Measurements from ENCODE around the gene CEP104. TPM values are rescaled to one million over a fixed set of nuclear protein-coding genes. Genes with fewer than 3 reads are reported as not detected.

Gene CEP104
- 10 to 100 TPM; 44.8 to 49.5 TPM for total RNA-seq
- polyA plus RNA-seq (ENCODE audit: insufficient read length in 6 of 6) = 10 to 100 TPM; 32.5 to 44.8 (median 34.4) TPM
- long read RNA-seq, donor 1, full-length matches to known transcripts = 4 of 4 reads
- long read RNA-seq, donor 1, partial matches to known transcripts = 0 of 4 reads
- long read RNA-seq, donor 1, other reads (novel, unspliced or antisense) = 0 of 4 reads
- long read RNA-seq, donor 2, partial matches to known transcripts = 0 of 1 reads
- long read RNA-seq, donor 2, other reads (novel, unspliced or antisense) = 0 of 1 reads
- long read RNA-seq, donor 3 = 0 reads
- long read RNA-seq, donor 4, partial matches to known transcripts = 6 of 8 reads
- long read RNA-seq, donor 4, other reads (novel, unspliced or antisense) = 2 of 8 reads
- long read RNA-seq, donor 5, full-length matches to known transcripts = 1 of 1 reads
- long read RNA-seq, donor 5, partial matches to known transcripts = 0 of 1 reads
- long read RNA-seq, donor 5, other reads (novel, unspliced or antisense) = 0 of 1 reads
- long read RNA-seq, donor 6 = 0 reads
- long read RNA-seq, donor 7, partial matches to known transcripts = 0 of 1 reads
- long read RNA-seq, donor 7, other reads (novel, unspliced or antisense) = 0 of 1 reads
- long read RNA-seq, donor 8, partial matches to known transcripts = 0 of 1 reads
- long read RNA-seq, donor 8, other reads (novel, unspliced or antisense) = 0 of 1 reads
- long read RNA-seq, donor 9 = 0 reads
- long read RNA-seq, donor 10, partial matches to known transcripts = 10 of 11 reads
- long read RNA-seq, donor 10, other reads (novel, unspliced or antisense) = 1 of 11 reads
- long read RNA-seq, donor 11 = 0 reads
- long read RNA-seq, donor 12, partial matches to known transcripts = 14 of 15 reads
- long read RNA-seq, donor 12, other reads (novel, unspliced or antisense) = 0 of 15 reads

GRCh38 chr1:3856923-3857790 lies at the start of gene CEP104, which contains the start of gene DFFB:
Gene CEP104 (minus strand): TSS chr1:3857211. CDS start chr1:3852407, 4,804 bp downstream.
Gene DFFB (plus strand): TSS chr1:3857476. CDS start chr1:3857604, 128 bp downstream.
- no peak for TF ChIP-seq CTCF (IDR thresholded peaks at IDR 0.05)
- Histone ChIP-seq H3K4me1 (peaks cover 17 to 31% of the 10 kb centered on the region in 2 donors), H3K36me3 (peaks cover 0 to under 1% of the 10 kb centered on the region in 2 donors), H3K9me3 (no peaks in the 10 kb centered on the region), H3K27me3 (no peaks in the 10 kb centered on the region), H3K4me3 (peak within 1 kb of the TSS; percentile 95), H3K27ac (peak within 1 kb of the TSS; percentile 63 to 89)
- intact Hi-C loops (cut with DNase I) = no loop called here
- ATAC-seq = peak; percentile 95
- DNase-seq = peak; percentile 90 to 97 (median 94)

- H3K9me3 ChIP-seq = no peaks in the 10 kb centered on the region
Measured at GRCh38 chr1:3906672-3907020, 49.6 kb upstream of the CEP104 start.

GRCh38 chr1:3905953-3906671 lies 49.1 kb upstream of the CEP104 start:
- intact Hi-C loops (cut with DNase I) = no loop called here
- Histone ChIP-seq H3K27me3 (peaks cover 0 to 25% of the 10 kb centered on the region in 2 donors), H3K36me3 (no peaks in the 10 kb centered on the region), H3K9me3 (no peaks in the 10 kb centered on the region), H3K27ac (no peak overlapping the region), H3K4me1 (peaks cover 0 to 2% of the 10 kb centered on the region in 2 donors), H3K4me3 (no peak overlapping the region)
- TF ChIP-seq CTCF (IDR thresholded peaks at IDR 0.05) = no peak
- ATAC-seq (no peak), DNase-seq (peak in 1 of 4 donors; percentile 28)

More at GRCh38 chr1:3906672-3907020, 49.6 kb upstream of the CEP104 start:
- no peak for ATAC-seq
- H3K4me1 ChIP-seq = no peaks in the 10 kb centered on the region
- no peak overlapping the region for H3K27ac ChIP-seq
- H3K36me3 ChIP-seq = no peaks in the 10 kb centered on the region
- no peak for TF ChIP-seq CTCF (IDR thresholded peaks at IDR 0.05)
- peak in 1 of 4 donors; percentile 20 for DNase-seq
- intact Hi-C loops (cut with DNase I) = no loop called here
- H3K27me3 ChIP-seq = peaks cover 0 to 31% of the 10 kb centered on the region in 2 donors
- no peak overlapping the region for H3K4me3 ChIP-seq

GRCh38 chr1:3905266-3905952 lies 48.4 kb upstream of the CEP104 start:
- H3K36me3 ChIP-seq = no peaks in the 10 kb centered on the region
- H3K27me3 ChIP-seq = peaks cover 0 to 18% of the 10 kb centered on the region in 2 donors
- DNase-seq = peak in 1 of 4 donors; percentile 27
- intact Hi-C loops (cut with DNase I) = no loop called here
- no peak for TF ChIP-seq CTCF (IDR thresholded peaks at IDR 0.05)
- H3K4me1 ChIP-seq = peaks cover 0 to 2% of the 10 kb centered on the region in 2 donors
- ATAC-seq = no peak
- H3K27ac ChIP-seq = no peak overlapping the region
- no peak overlapping the region for H3K4me3 ChIP-seq
- no peaks in the 10 kb centered on the region for H3K9me3 ChIP-seq
